GM19463 (cell line): ENCODE measurements around the gene SLC15A3.
"Not testable (repeated sequence)": the region's sequence is repeated elsewhere in the genome, so short reads cannot be mapped to it uniquely, and the experiment has no call there.

ENCODE experiments used
- ATAC-seq: cut with Tn5 transposase; IDR thresholded peaks from one replicate; pipeline ENCODE4 v1.9.1; 2021; ENCODE audit warnings: mild to moderate bottlenecking, moderate library complexity; ENCODE audit not compliant: unreplicated experiment

The SLC15A3 gene

DNA sequence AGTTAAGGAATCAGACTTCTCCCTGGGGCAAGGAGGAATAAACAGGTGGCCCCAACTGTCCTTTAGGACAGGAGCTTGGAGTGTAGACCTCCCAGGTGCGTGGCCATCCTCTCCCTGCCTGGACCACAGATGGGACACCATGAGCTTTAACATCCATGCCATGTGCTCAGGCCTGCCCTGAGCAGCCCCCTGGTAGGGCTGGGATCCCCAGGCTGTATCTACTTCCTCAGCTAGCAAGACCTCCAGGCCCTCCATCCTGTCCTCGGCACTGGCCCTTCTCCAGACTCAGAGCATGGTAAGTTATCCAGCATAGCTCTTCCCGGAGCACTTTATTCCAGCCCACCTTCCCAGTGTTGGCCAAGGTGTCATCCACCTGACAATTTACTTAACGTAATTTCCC, 25.2 kb upstream of the SLC15A3 start:
- ATAC-seq: no peak

DNA sequence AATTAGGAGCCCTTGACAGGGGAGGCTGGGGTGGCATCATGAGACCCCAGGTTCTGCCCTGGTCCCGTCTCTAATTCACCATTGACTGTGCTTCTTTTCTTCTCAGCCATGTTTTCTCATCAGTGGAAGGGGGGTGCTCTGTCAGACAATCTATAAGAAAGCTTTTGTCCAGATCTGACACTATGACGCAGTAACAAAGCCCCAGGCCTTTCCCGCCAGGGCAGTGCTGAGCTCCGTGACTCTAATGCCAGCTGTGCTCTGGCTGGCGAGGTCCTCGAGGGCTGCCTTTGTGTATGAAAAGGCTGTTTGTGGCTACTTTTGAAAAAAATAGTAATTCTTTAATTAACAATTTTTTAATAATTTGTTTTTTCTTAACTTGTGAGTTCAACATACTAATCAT, 22.8 kb upstream of the SLC15A3 start:
- no peak for ATAC-seq

- ATAC-seq: not testable (repeated sequence)
Measured at GRCh38 chr11:60974316-60974715, 22.3 kb upstream of the SLC15A3 start.

DNA sequence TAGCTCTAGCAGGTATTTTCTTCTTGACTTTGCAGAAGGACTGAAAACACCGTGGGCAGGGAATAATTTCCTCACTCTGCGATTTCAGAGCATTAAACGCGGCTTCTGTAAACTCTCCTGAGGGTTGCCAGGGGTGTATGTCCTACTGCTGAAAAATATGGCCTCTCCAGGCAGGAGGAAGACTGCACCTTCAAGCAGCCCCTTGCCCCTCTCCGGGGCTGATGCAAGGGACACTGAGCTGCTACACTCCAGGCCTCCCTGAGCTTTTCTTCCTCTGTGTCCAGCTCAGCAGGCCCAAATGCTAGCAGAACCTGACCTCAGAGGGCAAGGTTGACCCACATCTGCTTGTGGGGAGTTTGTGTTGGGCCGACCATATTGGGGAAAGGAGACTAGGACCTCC, 21.7 kb upstream of the SLC15A3 start:
- ATAC-seq: no peak

GRCh38 chr11:60972182-60973030, 20.4 kb upstream of the SLC15A3 start:
- ATAC-seq: no peak

DNA sequence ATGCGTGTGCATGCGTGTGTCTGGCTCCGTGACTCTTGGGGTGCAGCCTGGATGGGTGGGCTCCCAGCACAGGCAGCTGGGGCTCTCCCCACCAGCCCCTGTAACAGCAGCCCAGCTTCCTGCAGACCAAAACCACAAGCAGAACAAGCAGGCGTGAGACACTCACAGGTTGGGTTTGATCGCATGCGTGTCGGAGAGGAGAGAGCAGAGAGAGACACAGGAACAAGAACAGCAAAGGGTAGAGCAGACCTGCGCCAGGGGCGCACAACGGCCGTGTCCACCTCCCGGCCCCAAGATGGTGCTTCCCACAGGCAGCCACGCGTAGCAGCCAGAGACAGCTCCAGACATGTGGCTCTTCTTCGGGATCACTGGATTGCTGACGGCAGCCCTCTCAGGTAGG, 19.5 kb upstream of the SLC15A3 start, which contains the start of gene CD6:
Gene CD6 (plus strand): TSS at position 161 of the 400 bp plus-strand sequence. CDS start 186 bp downstream, at position 347.
- no peak for ATAC-seq

DNA sequence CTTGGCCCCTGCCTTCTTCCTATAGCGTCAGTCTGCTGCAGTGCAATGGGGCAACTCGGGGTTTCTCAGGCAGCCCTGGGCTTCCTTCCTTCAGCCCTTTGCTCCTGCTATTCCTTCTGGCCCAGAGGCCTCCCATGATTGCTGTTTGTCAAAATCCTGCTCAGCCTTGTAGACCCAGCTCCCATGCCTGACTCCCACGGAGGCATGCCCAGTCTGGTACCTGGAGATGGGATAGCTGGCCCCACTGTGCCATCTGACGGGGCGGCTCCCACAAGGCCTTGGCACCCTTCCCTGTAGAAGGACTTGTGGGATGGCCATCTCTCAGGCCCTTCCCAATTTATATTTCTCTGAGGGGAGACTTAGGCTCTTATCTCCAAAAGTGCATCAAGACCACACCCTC, 18.9 kb upstream of the SLC15A3 start:
- no peak for ATAC-seq

DNA sequence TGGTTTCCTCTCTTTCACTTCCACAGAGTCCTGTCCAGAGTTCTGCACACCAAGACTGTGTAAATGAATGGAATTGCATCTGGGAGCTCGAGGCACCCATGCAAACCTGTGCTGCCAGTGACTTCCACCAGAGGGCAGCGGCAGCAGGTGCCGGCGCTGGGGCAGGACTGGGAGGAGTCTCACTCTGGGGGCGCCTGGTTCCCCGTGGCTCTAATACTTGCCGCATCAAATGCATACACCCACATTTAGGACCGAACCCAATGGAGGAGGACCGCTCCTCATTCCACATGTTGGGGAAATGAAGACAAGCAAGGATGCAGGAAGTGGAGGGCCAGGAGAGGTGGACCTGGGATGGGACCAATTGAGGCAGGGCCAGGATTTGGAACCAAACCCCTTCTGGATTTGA, 18.4 kb upstream of the SLC15A3 start:
- peak; percentile 54 for ATAC-seq

DNA sequence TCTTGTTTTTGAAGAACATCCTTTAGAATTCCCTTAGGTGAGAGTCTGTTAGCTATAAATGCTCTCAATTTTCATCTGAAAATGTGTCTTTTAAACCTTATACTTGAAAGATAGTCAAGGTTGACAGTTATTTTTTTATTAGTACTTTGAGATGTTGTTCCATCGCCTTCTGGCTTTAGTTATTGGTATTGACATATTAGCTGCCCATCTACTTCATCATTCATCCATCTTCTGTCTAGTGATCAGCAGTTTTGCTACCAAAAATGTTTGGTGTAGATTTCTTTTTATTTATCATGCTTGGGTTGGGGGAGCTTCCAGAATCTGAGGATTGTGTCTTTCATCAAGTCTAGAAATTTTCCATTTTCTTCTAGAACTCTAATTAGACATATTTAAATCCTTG, 16.2 kb upstream of the SLC15A3 start:
- ATAC-seq: no peak

GRCh38 chr11:60966890-60967289, 14.9 kb upstream of the SLC15A3 start:
- no peak for ATAC-seq

DNA sequence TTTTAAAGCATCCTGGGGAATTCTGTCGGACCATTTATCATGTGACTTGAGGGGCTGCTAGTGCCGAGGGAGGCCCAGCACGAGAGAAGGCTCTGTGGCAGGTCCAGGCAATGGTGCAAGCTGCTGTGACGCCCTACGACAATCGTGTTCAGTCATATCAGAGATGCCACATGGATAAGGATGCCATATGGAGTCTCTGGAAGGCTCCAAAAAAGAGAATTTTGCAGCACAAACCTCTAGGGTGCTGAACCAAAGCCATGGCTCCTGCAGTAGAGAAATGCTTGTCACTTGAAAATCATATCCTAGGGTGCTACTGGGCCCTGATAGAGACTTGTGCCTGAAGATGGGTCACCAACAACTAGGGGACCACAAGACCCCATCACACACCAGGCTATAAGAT, 12.8 kb upstream of the SLC15A3 start:
- no peak for ATAC-seq

DNA sequence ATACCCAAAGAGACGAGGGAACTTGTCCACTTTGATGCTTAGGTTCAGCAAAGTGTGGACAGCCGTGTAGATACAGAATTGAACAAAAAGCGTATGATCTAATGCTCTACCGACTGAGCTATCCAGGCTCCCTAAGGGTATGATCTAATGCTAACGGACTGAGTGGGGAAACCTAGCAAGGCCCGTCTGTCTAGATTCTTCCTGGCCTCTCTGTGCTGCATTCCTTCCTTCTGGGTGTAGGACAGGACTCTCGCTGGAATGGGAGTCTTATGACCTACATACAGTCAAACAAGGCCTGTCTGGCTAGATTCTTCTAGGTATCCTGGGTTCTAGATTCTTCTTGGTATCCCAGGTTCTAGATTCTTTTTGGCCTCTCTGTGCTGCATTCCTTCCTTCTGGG, 8.4 kb upstream of the SLC15A3 start:
- ATAC-seq: no peak

DNA sequence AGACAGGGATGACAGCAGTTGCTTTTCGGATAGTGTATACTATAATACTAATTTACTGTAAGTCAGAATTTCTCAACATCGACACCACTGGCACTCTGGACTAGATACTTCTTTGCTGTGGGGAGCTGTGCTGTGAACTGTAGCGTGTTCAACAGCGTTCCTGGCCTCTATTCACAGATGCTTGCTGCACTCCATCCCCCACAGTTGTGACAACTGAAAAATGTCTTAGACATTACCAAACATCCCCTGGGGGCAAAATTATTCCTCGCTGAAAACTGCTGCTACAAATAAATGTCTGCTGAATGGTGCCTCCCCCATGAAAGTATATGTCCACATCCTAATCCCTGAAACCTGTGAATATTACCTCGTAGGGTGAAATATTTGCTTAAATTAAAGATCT, 7.5 kb upstream of the SLC15A3 start:
- no peak for ATAC-seq

- ATAC-seq: no peak
Measured at GRCh38 chr11:60957188-60957587, 5.2 kb upstream of the SLC15A3 start.

GRCh38 chr11:60955571-60955970, 3.6 kb upstream of the SLC15A3 start:
- no peak for ATAC-seq

DNA sequence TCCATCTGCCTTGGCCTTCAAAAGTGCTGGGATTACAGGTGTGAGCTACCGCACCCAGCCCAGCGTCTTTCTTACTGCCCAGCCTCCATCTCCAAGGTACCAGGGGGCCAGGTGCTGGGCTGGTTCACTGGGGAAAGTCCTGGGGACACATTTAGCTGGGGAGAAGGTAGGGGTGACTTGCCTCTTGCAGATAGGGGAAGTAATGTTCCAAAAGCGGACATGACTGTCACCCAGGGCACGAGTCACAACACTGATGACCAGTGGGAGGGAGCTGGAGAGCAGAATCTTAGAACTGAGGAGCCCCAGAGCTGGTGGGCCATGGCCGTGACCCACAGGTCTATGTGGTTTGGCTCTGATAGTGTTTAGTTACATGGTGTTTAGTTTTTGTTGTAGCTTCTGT, 2.4 kb upstream of the SLC15A3 start:
- ATAC-seq: no peak

- ATAC-seq: no peak
Measured at GRCh38 chr11:60953781-60954180, 1.8 kb upstream of the SLC15A3 start.

GRCh38 chr11:60952742-60953170, 780 bp upstream of the SLC15A3 start:
- no peak for ATAC-seq

DNA sequence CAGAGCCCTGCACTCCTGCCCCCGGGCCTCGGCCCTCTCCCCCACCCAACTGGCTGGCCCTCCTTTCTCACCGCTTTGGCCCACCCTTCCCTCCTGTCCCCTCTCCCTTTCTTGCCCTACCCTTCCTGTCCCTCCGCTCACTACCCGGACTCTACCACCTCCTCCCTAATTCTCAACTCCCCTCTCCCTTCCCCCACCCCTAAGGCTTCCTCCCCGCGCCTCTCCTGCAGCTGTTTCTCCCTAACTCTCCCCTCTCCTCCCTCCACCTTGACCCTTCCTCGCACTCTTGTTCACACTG, 421 bp downstream of the SLC15A3 start:
- ATAC-seq: no peak

GRCh38 chr11:60950933-60951605, 907 bp downstream of the SLC15A3 start:
- no peak for ATAC-seq

GRCh38 chr11:60950024-60950423, 2.0 kb downstream of the SLC15A3 start:
- ATAC-seq: no peak

GRCh38 chr11:60948250-60948649, 3.7 kb downstream of the SLC15A3 start:
- ATAC-seq: no peak
